Natural killer cell treated with Interleukin-12 subunit alpha and Interleukin-12 subunit beta and Interleukin-15 and Interleukin-18, amount 100 ng/mL, for 72 hours (primary cell): ENCODE data around the gene AHNAK. TPM values are rescaled to one million over a fixed set of nuclear protein-coding genes. Genes with fewer than 3 reads are reported as not detected.
A peak's percentile ranks its signal among the peaks of the same experiment; 100 is the strongest.
"Not testable (repeated sequence)": the region's sequence is repeated elsewhere in the genome, so short reads cannot be mapped to it uniquely, and the experiment has no call there.

Source experiments
- ATAC-seq, 2 donors: fragments of 150-1000 bp; cut with Tn5 transposase in 1 of 2; sonication (Bioruptor Pico), chemical (Tn5 transposase) in 1 of 2; 2 replicates each; pipeline ENCODE4 v1.10.0; 2021
- DNase-seq: peaks from one replicate; pipeline ENCODE4 v3.0.0; 2022; ENCODE audit warnings: low spot score
- H3K27ac Mint-ChIP-seq, 2 donors: 1 replicate in 1 of 2; 2 replicates in 1 of 2; pipeline ENCODE4 v1.8.0; 2022; ENCODE audit warnings: mixed read lengths in 2 of 2, mild to moderate bottlenecking in 1 of 2, moderate library complexity in 1 of 2
- H3K27me3 Mint-ChIP-seq, 2 donors: 1 replicate in 1 of 2; 2 replicates in 1 of 2; pipeline ENCODE4 v1.8.0; 2022; ENCODE audit warnings: mixed read lengths in 2 of 2
- H3K36me3 Mint-ChIP-seq: one replicate; pipeline ENCODE4 v1.8.0; 2022; ENCODE audit warnings: mixed read lengths
- H3K4me1 Mint-ChIP-seq, 2 donors: 1 replicate in 1 of 2; 2 replicates in 1 of 2; pipeline ENCODE4 v1.8.0; 2022; ENCODE audit warnings: low read depth in 2 of 2, mixed read lengths in 2 of 2, mild to moderate bottlenecking in 1 of 2
- H3K4me3 Mint-ChIP-seq: one replicate; pipeline ENCODE4 v1.8.0; 2022; ENCODE audit warnings: mixed read lengths
- H3K9me3 Mint-ChIP-seq: 2 replicates; pipeline ENCODE4 v1.8.0; 2022; ENCODE audit warnings: mixed read lengths
- total RNA-seq, 2 donors: library from RNA; stranded (reverse); gene quantifications; one replicate each; pipeline ENCODE4 v1.2.3, GENCODE V29; 2022

AHNAK gene
- total RNA-seq, 2 donors from 2014 or later, result 49.2 to 60.0 TPM

DNA sequence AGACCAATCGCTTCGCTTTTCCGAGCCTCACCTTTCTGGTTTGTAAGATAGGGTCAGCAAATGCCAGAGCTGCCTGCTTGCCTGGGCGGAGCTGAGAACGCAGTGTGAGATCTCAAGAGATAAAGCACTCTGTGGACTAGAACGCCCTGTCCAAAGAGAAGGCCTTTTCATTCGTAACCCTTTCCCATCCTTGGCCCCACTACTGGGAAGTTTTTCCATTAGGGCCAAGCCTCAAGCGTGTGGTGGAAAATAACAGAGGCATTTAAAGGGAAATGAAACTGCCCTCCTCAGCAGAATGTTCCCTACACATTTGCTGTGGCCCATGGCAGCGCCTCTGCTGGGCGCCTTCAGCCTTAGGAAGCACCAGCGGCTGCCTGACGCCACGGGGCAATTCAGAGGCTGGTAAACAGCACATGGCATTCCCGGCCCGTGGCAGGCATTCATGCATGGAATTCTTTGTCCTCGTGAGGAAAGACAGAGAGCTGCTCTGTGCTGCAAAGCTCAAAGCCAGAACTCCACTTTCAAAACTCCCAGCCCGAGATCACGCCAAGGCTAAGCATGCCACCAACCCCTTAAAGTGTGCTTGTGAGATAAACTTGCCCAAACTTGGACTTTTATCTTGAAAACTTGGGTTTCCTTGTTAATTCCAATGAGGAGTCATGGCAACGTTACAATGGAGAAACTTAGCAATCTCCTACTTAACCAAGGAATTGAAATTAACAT is 38.1 kb downstream of the AHNAK start:
- ATAC-seq, result peak in 1 of 2 donors; percentile 36
- Mint-ChIP-seq H3K27me3 (no peaks in the 10 kb centered on the region), H3K36me3 (no peaks in the 10 kb centered on the region), H3K4me1 (peaks cover 0 to 18% of the 10 kb centered on the region in 2 donors), H3K9me3 (no peaks in the 10 kb centered on the region), H3K4me3 (no peak overlapping the region), H3K27ac (no peak overlapping the region)
- DNase-seq, result no peak

DNA sequence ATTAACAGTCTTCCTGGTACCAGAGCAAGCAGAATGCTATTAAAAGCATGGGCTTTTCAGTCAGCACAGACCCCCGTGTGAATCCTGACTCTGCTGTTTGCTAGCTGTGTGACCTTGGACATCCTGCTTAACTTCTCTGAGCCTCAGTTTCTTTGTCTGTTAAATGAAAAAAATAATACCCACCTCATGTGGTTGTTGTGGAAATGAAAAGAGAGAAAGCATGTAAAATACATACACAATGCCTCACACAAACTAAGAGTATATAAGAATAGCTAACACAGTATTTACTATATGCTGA is 39.5 kb downstream of the AHNAK start:
- Mint-ChIP-seq H3K27ac (no peak overlapping the region), H3K36me3 (no peaks in the 10 kb centered on the region), H3K27me3 (peaks cover 0 to 4% of the 10 kb centered on the region in 2 donors), H3K9me3 (no peaks in the 10 kb centered on the region), H3K4me3 (no peak overlapping the region), H3K4me1 (peaks cover 9 to 21% of the 10 kb centered on the region in 2 donors)
- DNase-seq (no peak), ATAC-seq (no peak)

DNA sequence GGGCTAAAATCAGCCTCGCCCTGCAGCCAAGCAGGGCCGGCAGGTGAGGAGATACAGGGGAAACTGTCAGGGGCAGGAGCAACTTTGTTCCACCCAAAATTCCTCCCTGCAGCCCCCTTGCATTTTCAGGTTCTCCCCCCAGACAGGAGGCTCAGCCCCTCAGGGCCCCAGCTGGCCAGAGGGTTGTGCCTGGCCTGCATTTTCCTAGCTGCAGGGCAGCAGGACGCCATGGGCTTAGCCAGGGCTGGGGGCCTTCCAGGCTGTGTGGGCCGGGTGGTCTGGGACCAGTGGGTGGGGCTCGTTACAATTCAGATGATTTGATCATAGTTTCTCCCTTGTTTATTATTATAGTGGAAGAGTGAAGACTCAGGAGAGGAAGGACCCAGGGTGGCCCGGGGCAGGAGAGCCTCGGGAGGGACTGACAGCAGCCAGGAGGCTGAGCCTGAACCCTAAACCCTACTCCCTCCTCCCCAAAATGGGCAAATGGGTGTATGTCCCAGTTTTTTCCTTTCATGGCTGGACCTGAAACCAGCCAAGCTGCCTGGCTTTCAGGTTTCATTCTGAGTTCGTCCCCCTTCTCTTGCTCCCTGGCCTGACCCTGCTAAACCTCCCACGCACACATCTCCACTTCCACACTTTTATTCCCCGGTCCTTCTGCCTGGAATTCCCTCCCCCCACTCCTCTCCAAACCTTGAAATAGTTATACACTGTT is 40.0 kb downstream of the AHNAK start:
- Mint-ChIP-seq H3K36me3 (no peaks in the 10 kb centered on the region), H3K4me1 (peaks cover 12 to 24% of the 10 kb centered on the region in 2 donors), H3K27me3 (peaks cover 0 to 4% of the 10 kb centered on the region in 2 donors), H3K4me3 (no peak overlapping the region), H3K27ac (no peak overlapping the region), H3K9me3 (no peaks in the 10 kb centered on the region)
- DNase-seq (no peak), ATAC-seq (no peak)

DNA sequence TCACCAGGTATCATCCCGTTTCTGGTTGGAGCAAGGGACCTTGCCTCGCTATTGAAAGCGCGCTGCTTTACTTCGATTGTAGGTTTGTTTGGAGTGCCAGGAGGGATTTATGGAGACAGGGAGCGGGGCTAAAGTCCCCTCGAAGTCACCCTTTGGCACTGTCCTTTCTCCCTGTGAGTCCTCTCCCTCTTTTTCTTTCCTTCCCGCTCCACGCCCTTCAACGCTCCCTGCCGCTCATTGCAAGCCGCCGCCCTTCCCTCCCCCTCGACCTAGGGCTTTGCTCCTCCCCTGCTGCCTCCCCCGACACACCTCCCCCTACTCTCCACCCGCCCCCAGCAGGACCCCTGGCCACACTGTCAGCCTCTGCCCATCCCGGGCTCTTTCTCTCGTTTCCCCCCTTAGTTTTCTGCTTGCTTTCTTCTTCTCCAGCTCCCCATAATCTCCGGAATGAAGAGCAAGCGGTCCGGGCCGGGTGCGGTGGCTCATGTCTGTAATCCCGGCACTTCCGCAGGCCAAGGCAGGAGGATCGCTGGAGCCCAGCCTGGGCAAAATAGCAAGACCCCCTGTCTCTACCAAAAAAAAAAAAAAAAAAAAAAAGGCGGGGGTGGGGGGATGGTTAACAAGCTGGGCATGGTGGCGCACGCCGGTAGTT is 41.0 kb downstream of the AHNAK start:
- Mint-ChIP-seq H3K27me3 (peaks cover 0 to 6% of the 10 kb centered on the region in 2 donors), H3K4me3 (no peak overlapping the region), H3K36me3 (no peaks in the 10 kb centered on the region), H3K9me3 (no peaks in the 10 kb centered on the region), H3K4me1 (peaks cover 15 to 22% of the 10 kb centered on the region in 2 donors), H3K27ac (no peak overlapping the region)
- ATAC-seq (no peak), DNase-seq (no peak)

DNA sequence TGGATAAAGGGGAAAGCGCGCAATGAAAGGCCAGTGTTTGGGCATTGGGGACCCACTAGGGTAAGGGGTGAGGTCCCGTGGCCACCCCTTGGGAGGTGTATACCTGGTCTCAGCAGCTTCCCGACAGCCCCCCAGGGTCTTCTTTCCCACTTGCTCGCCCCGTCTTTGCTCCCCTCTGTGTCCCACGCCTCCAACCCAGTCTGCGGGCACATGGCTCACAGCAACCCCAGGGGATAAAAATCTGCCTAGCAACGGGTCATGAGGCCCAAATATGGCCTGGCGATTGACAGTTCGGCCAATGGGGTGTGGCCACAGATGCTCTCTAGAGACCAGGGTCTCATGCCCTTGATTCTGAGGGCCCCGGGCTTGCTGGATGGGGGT is 41.6 kb downstream of the AHNAK start:
- H3K4me3 Mint-ChIP-seq, result no peak overlapping the region
- H3K27ac Mint-ChIP-seq, result no peak overlapping the region
- peaks cover 0 to 6% of the 10 kb centered on the region in 2 donors for H3K27me3 Mint-ChIP-seq
- no peak for DNase-seq
- H3K4me1 Mint-ChIP-seq, result peaks cover 15 to 22% of the 10 kb centered on the region in 2 donors
- H3K36me3 Mint-ChIP-seq, result no peaks in the 10 kb centered on the region
- no peak for ATAC-seq
- no peaks in the 10 kb centered on the region for H3K9me3 Mint-ChIP-seq

DNA sequence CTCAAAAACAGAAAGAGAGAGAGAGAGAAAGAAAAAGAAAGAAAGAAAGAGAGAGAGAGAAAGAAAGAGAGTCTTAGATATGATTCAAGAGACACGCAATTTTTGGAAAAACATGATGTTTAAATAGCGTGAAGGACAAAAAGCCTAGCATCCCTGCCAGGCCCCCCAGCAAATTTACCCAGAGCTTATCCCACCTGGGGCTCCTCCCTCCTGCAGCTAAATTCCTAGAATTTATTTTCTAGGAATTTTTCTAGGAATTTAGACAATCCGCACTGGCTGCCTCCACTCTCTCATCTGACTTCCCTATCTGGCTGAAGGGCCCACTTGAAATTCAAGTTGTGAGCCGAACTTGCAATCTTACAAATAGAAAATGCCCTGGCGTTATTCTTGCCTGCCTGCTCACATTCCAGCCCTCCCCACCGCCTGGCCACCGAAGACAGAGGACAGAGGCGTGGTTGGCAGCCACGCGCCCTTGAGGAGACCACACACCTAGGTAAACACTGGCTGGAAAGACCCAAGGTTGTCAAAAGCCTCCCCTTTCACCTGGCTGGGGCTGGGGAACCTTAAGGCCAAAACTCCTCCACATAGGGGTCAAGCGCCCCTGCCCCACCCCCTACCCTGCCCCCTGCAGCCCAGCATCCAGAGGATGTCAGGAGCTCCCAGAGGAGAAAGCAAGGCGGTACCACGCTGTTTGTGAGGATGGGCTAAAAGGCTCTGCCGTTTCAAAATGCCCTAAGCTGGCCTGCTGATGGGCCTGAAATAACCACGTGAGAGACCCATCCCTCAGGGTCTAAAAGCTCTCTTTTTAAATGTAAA is 42.2 kb downstream of the AHNAK start:
- no peaks in the 10 kb centered on the region for H3K9me3 Mint-ChIP-seq
- H3K4me3 Mint-ChIP-seq, result no peak overlapping the region
- H3K27me3 Mint-ChIP-seq, result peaks cover 0 to 6% of the 10 kb centered on the region in 2 donors
- peaks cover 15 to 22% of the 10 kb centered on the region in 2 donors for H3K4me1 Mint-ChIP-seq
- ATAC-seq (no peak), DNase-seq (no peak)
- no peak overlapping the region for H3K27ac Mint-ChIP-seq
- no peaks in the 10 kb centered on the region for H3K36me3 Mint-ChIP-seq

DNA sequence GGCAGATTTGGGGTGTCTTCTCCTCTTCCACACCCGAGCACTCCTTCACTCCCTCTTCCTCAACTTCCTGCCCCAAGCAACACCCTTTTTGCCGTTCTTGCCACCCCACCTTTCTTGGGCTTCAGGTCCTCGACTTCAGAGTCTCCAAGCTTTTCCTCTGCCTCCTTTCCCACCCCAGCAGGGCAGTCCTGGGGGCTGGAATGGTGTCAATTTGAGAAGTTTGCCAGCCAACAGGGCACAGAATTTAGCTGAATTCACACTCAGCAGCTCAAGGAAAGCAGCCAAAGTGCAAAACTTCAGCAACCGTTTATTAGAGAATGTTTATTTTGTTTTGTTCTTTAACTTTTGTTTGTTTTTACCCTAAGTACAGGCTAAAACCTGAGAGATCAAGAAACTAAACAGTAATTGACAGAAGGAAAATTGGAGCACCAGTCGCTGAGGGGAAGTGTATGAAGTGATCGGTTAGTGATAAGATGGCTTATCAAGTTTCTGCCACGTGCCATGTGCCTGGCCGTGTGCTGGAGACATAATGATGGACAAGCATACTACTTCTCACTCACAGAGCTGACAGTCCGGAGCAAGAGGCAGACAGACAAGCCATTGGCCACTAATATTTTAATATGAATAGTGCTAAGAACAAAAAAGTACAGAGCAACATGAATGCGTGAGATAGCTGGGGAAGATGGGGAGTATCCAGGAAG is 44.4 kb downstream of the AHNAK start:
- Mint-ChIP-seq H3K36me3 (no peaks in the 10 kb centered on the region), H3K27me3 (peaks cover 0 to 6% of the 10 kb centered on the region in 2 donors), H3K27ac (no peak overlapping the region), H3K4me1 (peaks cover 24 to 26% of the 10 kb centered on the region in 2 donors), H3K4me3 (no peak overlapping the region), H3K9me3 (no peaks in the 10 kb centered on the region)
- DNase-seq, result no peak
- ATAC-seq, result no peak

DNA sequence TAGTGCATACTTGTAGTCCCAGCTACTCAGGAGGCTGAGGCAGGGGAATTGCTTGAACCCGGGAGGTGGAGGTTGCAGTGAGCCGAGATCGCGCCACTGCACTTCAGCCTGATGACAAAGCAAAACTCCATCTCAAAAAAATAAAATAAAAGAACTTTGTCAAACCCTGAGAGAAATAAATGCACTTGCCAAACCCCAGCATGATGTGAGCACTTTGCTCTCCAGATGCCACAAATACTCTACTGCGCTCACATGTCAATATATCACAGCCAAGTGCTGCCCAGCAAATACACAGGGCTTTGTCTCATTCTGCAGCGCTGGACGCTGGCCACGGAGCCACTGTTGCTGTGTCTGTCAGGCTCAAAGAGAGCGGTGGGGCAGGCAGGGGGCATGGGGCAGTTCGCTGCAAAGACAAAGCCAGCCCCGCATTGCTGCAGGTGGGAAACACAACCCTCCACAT is 45.1 kb downstream of the AHNAK start:
- Mint-ChIP-seq H3K4me1 (peaks cover 29 to 33% of the 10 kb centered on the region in 2 donors), H3K4me3 (no peak overlapping the region), H3K27me3 (peaks cover 0 to 6% of the 10 kb centered on the region in 2 donors), H3K36me3 (no peaks in the 10 kb centered on the region), H3K9me3 (no peaks in the 10 kb centered on the region), H3K27ac (no peak overlapping the region)
- DNase-seq (no peak), ATAC-seq (no peak)

DNA sequence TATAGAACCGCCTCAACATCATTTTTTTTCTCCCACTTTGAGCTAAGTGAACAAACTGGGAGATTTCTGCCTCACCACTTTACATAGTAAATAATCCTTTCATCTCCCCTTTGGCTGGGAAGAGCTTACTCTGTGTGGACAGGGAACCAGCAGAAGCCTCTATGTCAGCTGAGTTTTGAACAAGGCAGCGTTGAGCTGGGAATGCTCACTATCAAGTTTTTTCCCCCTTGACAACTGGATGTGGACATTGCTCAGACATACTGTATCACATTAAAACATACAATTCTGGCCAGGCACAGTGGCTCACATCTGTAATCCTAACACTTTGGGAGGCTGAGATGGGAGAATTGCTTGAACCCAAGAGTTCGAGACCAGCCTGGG is 46.0 kb downstream of the AHNAK start:
- Mint-ChIP-seq H3K36me3 (no peaks in the 10 kb centered on the region), H3K4me3 (no peak overlapping the region), H3K27me3 (peaks cover 0 to 6% of the 10 kb centered on the region in 2 donors), H3K27ac (no peak overlapping the region), H3K9me3 (no peaks in the 10 kb centered on the region), H3K4me1 (peaks cover 29 to 33% of the 10 kb centered on the region in 2 donors)
- ATAC-seq (no peak), DNase-seq (no peak)

DNA sequence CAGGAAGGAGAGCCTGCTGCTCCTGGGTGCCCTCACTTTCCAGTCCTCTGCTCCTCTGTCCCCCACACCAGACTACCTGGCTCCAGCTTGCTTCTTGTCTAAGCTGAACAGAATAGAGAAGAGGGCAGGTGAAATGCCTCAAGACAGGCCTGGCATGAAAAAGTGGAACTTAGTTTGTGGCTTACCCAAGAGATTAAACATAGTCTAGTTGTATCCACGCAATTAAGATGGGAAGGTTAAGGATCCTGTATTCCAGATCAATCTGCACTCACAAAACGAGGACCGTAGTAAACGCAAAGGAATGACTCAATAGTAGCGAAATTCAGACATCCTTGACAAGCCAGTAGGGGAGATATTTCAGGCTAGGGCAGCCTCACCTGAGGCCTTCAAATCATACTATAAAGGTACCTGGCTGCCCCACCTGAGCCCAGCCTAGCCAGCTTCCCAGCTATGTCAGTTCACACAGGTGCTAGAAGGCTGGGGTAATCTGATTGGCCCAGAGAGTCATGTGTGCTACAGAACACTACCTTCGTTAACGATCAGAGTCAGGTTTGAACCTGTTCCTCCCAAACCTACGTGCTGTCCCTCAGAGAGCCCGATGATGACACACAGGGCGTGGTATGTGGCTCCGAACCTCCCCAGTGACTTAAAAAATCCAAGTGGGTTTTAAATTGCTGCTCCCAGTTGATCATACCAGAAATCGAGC is 46.5 kb downstream of the AHNAK start:
- ATAC-seq (no peak), DNase-seq (no peak)
- peaks cover 0 to 6% of the 10 kb centered on the region in 2 donors for H3K27me3 Mint-ChIP-seq
- H3K9me3 Mint-ChIP-seq, result no peaks in the 10 kb centered on the region
- H3K27ac Mint-ChIP-seq, result peak overlapping the region in 1 of 2 donors; percentile 53
- peaks cover 29 to 33% of the 10 kb centered on the region in 2 donors for H3K4me1 Mint-ChIP-seq
- H3K4me3 Mint-ChIP-seq, result no peak overlapping the region
- no peaks in the 10 kb centered on the region for H3K36me3 Mint-ChIP-seq

DNA sequence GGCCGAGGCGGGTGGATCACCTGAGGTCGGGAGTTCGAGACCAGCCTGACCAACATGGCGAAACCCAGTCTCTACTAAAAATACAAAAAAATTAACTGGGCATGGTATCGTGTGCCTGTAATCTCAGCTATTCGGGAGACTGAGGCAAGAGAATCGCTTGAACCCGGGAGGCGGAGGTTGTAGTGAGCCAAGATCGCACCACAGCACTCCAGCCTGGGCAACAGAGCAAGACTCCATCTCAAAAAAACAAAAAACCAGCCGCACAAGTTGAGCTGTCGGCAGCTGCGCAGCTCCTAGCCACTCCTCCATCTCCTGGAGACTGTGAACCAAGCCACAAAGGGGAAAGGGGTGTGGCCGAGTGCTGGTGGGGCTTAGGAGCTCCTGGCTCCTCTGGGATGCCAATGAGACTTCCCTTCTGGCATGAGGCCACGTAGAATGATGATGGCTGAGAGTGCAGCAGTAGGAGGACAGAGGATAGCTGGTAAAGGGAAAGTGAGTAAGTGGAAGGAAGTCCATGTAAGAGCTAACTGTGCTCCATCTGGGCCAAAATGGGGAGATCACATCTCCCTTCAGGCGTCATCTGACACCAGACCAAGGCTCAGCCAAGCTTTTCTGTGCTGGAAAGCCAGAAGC is 47.2 kb downstream of the AHNAK start:
- not testable (repeated sequence) for H3K9me3 Mint-ChIP-seq, DNase-seq, H3K4me3 Mint-ChIP-seq, ATAC-seq, H3K27me3 Mint-ChIP-seq, H3K36me3 Mint-ChIP-seq
- Mint-ChIP-seq H3K4me1 (peaks cover 29 to 33% of the 10 kb centered on the region in 2 donors), H3K27ac (peak overlapping the region in 1 of 2 donors; percentile 53)

DNA sequence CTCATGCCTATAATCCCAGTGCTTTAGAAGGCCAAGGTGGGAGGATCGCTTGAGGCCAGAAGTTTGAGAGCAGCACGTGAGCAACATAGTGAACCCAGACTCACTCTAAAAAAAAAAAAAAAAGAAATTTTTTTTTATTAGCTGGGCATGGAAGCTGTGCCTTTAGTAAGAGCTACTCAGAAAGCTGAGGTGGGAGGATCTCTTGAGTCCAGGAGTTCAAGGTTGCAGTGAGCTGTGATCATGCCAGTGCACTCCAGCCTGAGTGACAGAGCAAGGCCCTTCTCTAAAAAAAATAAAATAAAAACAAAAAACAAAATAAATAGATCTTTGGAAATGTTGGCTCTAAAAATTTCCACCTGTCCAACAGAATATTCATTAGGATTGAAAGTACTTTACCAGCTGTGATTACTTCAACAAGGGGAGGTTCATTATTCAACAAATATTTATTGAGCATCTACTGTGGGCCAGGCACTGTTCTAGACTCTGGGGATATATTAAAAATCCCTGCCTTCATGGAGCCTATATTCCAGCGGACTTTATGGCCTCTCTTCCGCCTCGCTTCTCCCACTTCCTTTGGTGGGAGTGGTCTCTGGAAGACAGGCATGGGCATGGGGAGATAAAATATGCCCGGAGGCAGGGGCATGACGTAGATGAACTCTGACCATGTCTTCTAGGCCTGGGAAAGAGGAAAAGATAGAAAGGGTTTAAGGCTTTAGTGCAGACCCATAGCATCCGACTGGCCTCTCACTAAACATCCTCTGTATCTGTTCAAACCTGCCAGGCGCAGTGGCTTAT is 47.9 kb downstream of the AHNAK start:
- DNase-seq, result no peak
- H3K4me3 Mint-ChIP-seq, result no peak overlapping the region
- peaks cover 0 to 6% of the 10 kb centered on the region in 2 donors for H3K27me3 Mint-ChIP-seq

More for the DNA sequence above, 47.9 kb downstream of the AHNAK start:
- Mint-ChIP-seq H3K27ac (no peak overlapping the region), H3K4me1 (peaks cover 29 to 31% of the 10 kb centered on the region in 2 donors), H3K9me3 (no peaks in the 10 kb centered on the region), H3K36me3 (no peaks in the 10 kb centered on the region)
- ATAC-seq, result no peak
